Measurements from ENCODE around the gene PAQR3.
A peak's percentile ranks its signal among the peaks of the same experiment; 100 is the strongest.

PAQR3 gene

GRCh38 chr4:78938868-78939666 is at the start of gene PAQR3:
Gene PAQR3 (minus strand): TSS chr4:78939438. CDS start chr4:78939224, 214 bp downstream.
- Histone ChIP-seq H3K27me3 (ENCODE audit: control insufficient read depth, low read length) (no peaks in the 10 kb centered on the region), H3K79me2 (ENCODE audit: control insufficient read depth, low read length) (peaks cover 24% of the 10 kb centered on the region), H3K36me3 (ENCODE audit: control insufficient read depth, low read length) (no peaks in the 10 kb centered on the region), H3K4me1 (ENCODE audit: control insufficient read depth, low read length) (peaks cover 23% of the 10 kb centered on the region), H3K9me2 (replicated peaks; ENCODE audit: control insufficient read depth, low read length) (no peaks in the 10 kb centered on the region), H3K9me3 (ENCODE audit: control insufficient read depth, insufficient read depth, low read length) (no peaks in the 10 kb centered on the region), H4K20me1 (ENCODE audit: control insufficient read depth, insufficient read depth, low read depth, low read length) (no peaks in the 10 kb centered on the region), H3F3A (ENCODE audit: control insufficient read depth, insufficient read depth) (no peaks in the 10 kb centered on the region), H3K4me3 (ENCODE audit: low read length) (peak within 1 kb of the TSS; percentile 88), H3K4me2 (ENCODE audit: low read length) (peak within 1 kb of the TSS; percentile 76), H3K27ac (ENCODE audit: low read depth, low read length) (peak within 1 kb of the TSS; percentile 16)
- TF ChIP-seq CTCF (IDR thresholded peaks at IDR 0.05; ENCODE audit: low read depth, low read length, poor library complexity, severe bottlenecking): no peak
- no peak for TF ChIP-seq EZH2phosphoT487 (IDR thresholded peaks at IDR 0.05; ENCODE audit: borderline replicate concordance, low read length)

DNA sequence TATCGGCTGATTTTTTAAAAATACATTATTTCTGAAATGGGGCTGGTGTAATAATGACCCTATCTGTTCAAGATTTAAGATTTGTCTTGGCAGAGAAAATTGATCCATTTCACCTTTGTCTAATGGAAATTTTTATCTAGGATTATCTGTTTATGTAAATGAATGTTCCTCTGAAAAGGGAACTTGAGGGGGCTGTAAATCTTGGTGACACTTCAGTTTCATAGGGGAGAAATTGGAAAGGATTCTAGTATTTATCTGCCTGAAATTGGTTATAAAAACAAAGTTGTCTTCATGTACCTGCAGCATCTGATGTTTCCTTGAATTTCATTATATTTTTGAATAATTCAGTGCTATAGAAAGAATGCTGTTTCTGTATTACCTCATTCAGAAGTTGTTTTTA is 48.4 kb upstream of the PAQR3 start:
- H3K9me3 ChIP-seq (ENCODE audit: control insufficient read depth, insufficient read depth, low read length): no peaks in the 10 kb centered on the region
- no peaks in the 10 kb centered on the region for H3K9me2 ChIP-seq (replicated peaks; ENCODE audit: control insufficient read depth, low read length)
- H3K36me3 ChIP-seq (ENCODE audit: control insufficient read depth, low read length): no peaks in the 10 kb centered on the region
- H3K27me3 ChIP-seq (ENCODE audit: control insufficient read depth, low read length): peaks cover 13% of the 10 kb centered on the region
- no peak for TF ChIP-seq EZH2phosphoT487 (IDR thresholded peaks at IDR 0.05; ENCODE audit: borderline replicate concordance, low read length)
- no peak for TF ChIP-seq CTCF (IDR thresholded peaks at IDR 0.05; ENCODE audit: low read depth, low read length, poor library complexity, severe bottlenecking)
- no peaks in the 10 kb centered on the region for H4K20me1 ChIP-seq (ENCODE audit: control insufficient read depth, insufficient read depth, low read depth, low read length)
- H3K4me3 ChIP-seq (ENCODE audit: low read length): no peak overlapping the region
- no peaks in the 10 kb centered on the region for H3F3A ChIP-seq (ENCODE audit: control insufficient read depth, insufficient read depth)
- H3K4me1 ChIP-seq (ENCODE audit: control insufficient read depth, low read length): no peaks in the 10 kb centered on the region
- no peak overlapping the region for H3K27ac ChIP-seq (ENCODE audit: low read depth, low read length)
- H3K4me2 ChIP-seq (ENCODE audit: low read length): no peak overlapping the region
- H3K79me2 ChIP-seq (ENCODE audit: control insufficient read depth, low read length): no peaks in the 10 kb centered on the region

- Histone ChIP-seq H3K27ac (ENCODE audit: low read depth, low read length) (no peak overlapping the region), H3K4me2 (ENCODE audit: low read length) (no peak overlapping the region), H3K4me3 (ENCODE audit: low read length) (no peak overlapping the region), H3K9me3 (ENCODE audit: control insufficient read depth, insufficient read depth, low read length) (no peaks in the 10 kb centered on the region), H3K27me3 (ENCODE audit: control insufficient read depth, low read length) (peaks cover 13% of the 10 kb centered on the region), H3K79me2 (ENCODE audit: control insufficient read depth, low read length) (no peaks in the 10 kb centered on the region), H3F3A (ENCODE audit: control insufficient read depth, insufficient read depth) (no peaks in the 10 kb centered on the region), H3K36me3 (ENCODE audit: control insufficient read depth, low read length) (no peaks in the 10 kb centered on the region), H3K9me2 (replicated peaks; ENCODE audit: control insufficient read depth, low read length) (no peaks in the 10 kb centered on the region), H3K4me1 (ENCODE audit: control insufficient read depth, low read length) (no peaks in the 10 kb centered on the region), H4K20me1 (ENCODE audit: control insufficient read depth, insufficient read depth, low read depth, low read length) (no peaks in the 10 kb centered on the region)
- no peak for TF ChIP-seq EZH2phosphoT487 (IDR thresholded peaks at IDR 0.05; ENCODE audit: borderline replicate concordance, low read length)
- no peak for TF ChIP-seq CTCF (IDR thresholded peaks at IDR 0.05; ENCODE audit: low read depth, low read length, poor library complexity, severe bottlenecking)
Measured at GRCh38 chr4:78984593-78984992, 45.4 kb upstream of the PAQR3 start.
